HG03108 (cell line): ENCODE measurements around the gene SORL1-AS1.

ENCODE experiments used
- ATAC-seq: cut with Tn5 transposase; IDR thresholded peaks from one replicate; pipeline ENCODE4 v1.9.1; 2021; ENCODE audit warnings: moderate library complexity; ENCODE audit not compliant: unreplicated experiment

SORL1-AS1 gene

DNA sequence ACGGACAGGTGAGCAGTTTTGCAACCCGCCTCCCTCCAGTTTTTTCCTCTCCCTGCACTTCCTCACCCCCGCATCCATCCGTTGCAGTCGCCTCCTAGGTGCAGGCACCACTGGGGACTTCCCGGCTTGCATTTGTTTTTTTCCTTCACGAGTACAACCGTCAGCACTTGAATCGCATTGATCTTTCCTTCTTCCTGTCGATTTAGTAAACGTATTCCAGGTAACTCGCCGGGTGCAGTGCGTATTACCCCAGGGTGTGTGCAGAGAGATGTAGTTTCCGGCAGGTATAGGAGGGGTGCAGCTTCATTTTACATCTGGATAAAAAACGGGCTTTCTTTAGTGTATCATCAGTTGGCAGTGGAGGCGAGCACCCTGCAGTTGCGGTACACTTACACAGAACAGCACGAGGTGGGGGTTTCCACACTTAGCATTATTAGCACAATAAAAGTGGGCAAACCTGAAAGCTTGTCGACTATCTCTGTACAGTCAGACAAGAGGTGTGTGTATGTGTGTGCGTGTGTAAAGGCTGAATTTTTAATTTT is at the start of gene SORL1-AS1:
Gene SORL1-AS1 (minus strand): TSS at position 359 of the 542 bp plus-strand sequence.
- peak; percentile 1 for ATAC-seq

DNA sequence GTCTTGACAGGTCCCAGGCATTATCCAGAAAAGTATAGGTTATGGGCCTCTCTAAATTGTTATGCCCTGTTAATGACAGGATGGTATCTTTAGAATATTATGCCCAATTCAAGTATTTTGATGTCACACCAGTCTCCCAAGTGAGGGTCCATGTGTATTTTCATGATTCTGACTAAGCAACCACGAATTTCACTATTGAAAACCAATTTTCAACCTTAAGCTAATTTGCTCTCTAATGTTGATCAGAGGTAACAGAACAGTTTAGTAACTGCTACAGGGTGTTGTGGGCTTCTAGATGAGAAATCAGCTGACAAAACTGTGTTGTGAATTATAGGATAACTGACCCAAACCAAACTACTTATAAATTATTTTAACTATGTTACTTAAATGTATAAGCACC is 48.0 kb upstream of the SORL1-AS1 start:
- ATAC-seq = no peak

DNA sequence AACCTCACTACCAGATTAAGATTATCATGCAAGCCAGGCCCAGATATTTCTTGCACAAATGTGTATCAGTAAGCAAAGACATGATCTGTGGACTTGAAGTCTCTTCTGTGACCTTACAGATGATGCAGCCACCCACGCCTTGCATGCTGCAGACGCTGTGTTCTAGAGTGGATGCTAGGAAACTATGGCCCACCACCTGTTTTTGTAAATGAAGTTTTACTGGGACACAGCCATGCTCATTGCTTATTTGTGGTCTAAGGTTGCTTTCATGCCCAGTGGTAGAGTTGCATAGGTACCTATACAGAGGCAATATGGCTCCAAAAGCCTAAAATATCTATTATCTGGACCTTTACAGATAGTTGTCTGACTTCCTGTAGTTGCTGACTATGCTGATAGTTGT is 47.5 kb upstream of the SORL1-AS1 start:
- no peak for ATAC-seq

DNA sequence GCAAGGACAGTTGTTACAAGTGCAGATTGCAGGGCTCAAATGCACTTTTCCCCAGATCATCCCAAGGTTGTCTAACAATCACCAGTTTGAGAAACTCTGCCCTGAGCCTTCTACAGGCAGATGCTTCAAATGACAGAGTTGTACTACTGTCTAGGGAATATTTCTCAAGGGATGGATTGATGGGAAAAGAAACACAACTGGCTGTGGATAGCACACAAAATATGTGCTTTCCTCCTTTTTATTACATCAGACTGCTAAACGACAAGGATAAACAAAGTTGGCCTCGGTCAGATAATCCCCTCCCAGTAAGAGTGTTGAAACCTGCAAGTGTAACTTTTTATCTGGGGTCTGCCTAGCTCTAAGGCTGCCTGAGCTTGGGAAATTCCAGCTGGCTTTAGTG is 46.6 kb upstream of the SORL1-AS1 start:
- ATAC-seq = no peak

DNA sequence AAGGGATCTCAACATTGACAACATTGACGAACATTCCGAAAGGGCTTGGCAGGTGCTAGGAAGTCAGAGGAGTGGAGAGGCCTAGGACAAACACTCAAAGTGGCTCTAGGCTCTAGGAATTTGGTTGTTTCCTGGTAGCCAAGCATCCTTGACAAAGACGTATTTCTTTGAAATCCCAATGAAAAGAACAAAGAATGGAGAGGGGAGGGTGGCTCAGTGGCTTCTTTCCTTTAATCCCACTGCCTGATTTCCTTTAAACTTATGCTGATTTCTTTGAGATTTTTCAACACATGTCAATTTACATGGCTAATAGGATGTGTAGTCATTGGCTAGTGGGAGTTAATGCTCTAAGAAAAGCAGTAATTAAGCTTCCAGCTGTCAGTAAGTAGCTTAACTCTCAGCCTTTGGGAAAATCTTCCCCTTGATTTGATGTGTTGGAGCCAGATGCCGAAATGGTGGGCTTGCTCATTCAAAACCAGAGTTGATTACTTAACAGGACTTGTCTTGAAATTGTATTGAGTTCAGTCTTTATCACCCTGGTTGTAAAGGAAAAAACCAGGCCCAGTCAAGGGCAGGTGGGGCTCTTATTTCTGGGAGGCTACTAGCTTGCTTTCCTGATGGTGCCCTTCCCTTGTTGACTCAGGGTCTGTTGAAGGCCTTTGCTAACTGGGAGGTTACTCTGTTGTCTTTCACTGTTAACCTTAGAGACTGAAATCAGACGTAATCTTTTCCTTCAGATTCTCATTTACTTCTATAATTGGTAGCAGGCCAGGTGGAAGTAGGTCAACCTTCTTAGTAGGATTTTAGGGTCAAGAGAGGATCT is 44.6 kb upstream of the SORL1-AS1 start:
- no peak for ATAC-seq

DNA sequence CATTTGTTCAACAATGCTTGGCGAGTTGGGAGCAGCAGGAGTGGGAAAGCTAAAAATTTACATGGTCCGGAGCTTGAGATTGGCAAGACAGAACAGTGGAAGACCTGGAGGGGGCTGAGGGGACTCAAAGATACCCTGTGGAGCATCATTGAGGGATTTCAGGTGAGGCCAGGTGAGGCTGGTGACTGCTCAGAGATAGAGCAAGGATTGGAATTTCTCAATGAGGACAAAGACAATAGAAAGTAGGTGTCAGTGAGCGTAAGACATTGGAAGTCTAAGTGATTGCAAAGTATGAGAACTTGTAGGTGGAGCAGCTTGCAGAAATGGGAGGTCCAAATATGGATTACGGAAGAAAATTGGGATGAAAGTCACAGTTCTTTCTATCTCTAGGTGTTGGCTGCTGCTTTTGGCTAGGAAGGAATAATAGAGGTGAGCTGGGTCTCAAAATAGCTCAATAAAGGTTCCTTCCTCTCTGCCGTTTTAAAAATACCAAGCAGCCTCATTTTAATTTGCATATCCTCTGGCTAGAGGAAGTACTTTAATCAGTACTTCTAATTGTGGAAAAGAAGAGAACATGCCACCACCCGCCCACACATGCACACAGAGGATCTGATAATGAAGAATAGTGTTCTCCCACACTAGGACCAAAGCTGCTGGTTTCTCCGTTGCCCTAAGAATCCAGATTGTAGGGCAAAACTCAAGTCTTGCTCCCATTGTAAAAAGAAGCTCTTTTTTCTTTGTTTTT is 41.8 kb upstream of the SORL1-AS1 start:
- peak; percentile 71 for ATAC-seq

DNA sequence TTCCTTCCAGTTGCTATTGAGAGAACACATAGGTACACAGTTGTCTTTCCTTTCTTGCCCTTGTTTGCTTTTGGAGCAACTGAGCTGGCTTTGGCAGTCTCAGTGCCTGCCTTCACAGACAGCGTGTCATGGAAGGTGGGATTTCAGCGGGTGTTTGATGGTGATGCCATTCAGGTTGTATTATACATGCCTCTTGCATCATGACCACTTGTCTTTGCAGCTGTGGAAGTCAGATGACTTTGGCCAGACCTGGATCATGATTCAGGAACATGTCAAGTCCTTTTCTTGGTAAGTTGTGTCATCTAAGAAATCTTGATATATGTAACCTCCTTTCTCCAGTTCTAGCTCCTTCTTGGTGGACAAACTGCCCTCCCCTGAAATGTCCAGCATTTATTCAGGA is 37.1 kb upstream of the SORL1-AS1 start:
- no peak for ATAC-seq

DNA sequence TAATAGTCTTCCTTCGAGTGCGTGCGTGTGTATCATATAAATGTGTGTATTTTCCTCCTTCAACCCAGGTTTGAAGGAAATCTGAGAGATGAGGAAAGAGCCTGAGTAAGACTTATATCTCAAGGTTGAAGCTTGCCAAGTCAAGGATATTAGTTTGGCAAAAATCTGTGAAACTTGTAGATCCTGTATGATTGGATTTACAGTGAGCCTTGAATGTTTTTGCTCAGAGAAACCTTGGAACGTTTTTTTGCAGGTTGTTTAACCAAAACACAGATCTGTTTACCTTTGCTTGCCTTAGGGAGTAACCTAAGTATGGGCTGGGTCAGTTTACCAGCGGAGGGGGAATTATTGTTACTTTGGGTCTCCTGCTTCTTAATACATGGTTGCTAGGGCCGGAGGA is 35.9 kb upstream of the SORL1-AS1 start:
- no peak for ATAC-seq

DNA sequence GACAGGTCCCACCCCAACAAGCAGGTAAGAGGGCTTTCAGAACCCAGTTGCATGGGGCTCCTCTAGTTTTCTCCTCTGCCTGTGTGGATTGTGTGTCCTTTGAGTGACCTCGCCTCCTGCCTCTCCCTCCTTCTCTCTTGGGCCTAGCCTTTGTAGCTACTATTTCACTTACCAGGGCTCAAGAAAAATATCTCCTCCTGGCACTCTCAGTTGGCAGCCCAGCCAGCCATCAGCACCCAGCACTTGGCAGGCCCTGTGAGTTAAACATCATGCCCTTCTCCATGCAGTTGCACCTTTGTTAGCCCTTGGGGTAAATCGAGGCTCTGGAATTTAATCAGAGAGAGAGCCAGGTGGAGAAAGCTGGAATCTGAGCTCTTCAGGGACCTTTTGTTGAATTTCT is 35.4 kb upstream of the SORL1-AS1 start:
- no peak for ATAC-seq

DNA sequence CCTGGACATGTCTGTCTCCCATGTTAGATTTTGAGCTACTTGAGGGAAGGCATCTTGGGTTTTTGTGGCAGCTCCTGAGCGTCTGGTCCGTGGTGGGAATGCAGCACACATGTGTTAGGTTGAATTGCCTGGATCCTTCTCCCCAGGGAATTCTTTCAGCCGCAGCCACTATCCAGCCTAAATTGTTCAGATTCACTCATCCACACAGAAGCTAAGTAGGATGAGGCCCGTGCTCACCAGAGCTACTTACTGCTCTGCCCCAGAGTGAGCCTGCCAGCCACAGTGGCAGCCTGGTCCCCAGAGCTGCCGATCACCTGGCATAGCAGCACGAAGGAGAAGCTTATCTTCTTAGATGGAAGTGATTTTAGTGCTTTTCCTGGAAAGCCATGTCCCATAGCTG is 34.4 kb upstream of the SORL1-AS1 start:
- no peak for ATAC-seq

DNA sequence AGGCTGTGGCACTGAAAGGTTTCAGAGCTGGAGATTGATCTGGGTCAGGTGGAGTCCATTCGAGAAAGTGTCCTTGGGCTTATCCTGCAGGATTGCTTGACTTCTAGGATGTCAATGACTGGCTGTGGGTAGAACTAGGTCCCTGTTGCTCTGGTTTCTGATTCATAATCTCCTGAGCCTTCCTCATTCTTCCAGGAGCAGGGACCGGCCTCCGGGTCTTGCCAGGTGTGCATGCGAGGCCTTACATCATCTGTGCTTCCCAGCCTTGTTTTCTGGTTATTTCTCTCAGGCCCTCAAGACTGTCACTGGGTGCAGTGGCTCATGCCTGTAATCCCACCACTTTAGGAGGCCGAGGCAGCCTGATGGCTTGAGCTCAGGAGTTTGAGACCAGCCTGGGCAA is 33.3 kb upstream of the SORL1-AS1 start:
- no peak for ATAC-seq

DNA sequence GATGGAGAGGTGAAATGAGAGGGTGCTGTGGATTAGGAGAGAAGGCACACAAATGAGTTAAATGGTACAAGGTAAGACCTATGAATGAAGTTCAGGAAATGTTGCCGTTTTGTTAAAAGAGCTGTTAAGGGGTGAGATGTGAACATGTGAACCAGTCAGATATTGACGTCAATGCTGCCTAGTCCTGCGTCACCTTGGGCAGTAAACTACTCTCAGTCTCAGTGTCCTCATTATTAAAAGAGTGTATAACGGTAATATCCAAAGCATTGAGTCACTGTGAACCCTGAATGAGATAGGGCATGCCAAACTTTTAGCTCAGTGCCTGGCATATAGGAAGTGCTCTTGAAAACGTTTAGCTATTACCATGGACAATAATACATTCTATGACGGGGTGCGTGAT is 32.4 kb upstream of the SORL1-AS1 start:
- no peak for ATAC-seq

DNA sequence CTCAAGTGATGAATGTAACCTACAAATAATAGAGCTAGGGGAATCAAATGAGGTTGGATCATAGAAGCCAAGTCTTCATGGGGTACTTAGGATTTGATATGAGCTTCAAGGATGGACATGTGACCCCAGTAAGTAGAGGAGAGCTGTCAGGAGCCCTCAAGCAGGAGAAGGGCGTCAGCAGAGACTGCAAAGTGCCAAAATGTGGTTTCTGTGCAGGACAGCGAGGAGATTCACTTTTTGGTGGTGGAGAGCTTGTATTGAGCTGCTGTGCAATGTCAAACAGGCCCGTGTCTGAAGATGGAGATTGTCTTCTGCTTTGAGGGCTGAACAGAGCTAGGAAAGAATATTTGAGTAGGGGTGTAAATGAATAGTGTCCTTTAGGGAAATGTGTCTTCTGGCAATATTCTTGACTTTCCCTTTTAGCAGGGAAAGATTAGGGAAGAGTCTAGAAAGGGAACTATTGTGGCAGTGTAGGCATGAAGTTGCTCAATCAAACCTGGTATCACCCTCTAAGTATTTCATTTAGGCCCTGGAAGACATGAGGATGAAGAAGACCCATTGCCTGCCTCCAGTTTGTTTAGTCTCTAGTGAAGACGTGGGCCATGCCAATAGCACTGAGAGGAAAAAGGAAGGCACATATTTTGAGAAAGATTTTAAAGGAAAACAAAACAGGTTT is 31.2 kb upstream of the SORL1-AS1 start:
- ATAC-seq = no peak

DNA sequence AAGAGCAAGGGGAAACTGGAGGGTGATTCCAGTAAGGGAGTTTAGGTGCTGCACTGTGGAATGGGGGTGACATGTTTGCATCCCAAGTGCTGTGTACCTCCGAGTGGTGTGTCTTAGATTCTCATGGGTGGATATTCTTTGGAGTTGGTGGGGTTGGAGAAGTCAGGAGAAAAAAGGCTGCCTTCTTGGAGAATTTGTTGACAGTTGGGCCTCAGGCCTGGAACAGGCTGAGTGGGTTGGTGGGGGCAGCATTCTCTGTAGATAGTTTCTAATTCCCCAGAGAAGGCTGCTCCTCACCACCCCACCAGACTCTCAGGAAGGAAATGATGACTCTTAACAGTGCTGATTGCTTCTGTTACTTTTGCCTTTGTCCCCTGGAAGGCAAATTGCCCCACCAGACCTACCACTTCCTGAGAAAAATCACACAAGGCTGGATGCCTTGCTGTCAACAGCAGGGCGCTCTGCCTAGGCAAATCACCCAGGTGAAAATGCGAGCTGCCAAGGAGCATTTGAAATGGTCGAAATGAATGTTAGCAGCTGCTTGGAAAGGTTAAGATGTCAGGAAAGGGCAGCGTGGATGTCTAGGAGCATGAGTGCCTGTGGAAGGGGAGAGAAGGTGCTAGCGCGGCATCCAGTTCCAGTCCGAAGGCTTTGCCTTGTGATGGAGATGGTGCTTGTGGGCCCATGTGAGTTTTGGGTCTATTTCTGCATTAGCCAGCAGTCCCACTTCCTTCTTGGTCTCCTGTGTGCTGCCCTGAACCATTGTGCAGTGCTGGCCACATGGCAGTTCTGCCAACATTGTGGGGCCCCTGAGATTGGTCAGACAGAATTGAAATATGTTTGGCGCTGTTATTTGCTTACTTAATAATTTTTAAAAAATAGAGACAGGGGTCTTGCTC is 29.7 kb upstream of the SORL1-AS1 start:
- peak; percentile 81 for ATAC-seq

DNA sequence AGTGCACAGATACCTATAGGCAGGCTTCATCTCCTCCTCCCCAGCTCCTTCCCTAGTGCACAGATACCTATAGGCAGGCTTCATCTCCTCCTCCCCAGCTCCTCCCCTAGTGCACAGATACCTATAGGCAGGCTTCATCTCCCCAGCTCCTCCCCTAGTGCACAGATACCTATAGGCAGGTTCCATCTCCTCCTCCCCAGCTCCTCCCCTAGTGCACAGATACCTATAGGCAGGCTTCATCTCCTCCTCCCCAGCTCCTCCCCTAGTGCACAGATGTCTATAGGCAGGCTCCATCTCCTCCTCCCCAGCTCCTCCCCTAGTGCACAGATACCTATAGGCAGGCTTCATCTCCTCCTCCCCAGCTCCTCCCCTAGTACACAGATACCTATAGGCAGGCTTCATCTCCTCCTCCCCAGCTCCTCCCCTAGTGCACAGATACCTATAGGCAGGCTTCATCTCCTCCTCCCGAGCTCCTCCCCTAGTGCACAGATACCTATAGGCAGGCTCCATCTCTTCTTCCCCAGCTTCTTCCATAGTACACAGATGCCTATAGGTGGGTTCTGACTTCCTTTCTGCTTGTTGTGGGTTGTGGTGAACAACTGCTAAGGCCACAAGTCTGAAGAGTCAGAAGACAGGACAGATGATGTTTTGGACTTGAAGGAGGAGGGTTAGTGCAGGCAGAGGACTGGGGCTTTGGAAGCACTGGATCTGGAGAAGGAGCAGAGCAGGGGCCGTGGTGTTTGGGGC is 28.9 kb upstream of the SORL1-AS1 start:
- peak; percentile 51 for ATAC-seq

DNA sequence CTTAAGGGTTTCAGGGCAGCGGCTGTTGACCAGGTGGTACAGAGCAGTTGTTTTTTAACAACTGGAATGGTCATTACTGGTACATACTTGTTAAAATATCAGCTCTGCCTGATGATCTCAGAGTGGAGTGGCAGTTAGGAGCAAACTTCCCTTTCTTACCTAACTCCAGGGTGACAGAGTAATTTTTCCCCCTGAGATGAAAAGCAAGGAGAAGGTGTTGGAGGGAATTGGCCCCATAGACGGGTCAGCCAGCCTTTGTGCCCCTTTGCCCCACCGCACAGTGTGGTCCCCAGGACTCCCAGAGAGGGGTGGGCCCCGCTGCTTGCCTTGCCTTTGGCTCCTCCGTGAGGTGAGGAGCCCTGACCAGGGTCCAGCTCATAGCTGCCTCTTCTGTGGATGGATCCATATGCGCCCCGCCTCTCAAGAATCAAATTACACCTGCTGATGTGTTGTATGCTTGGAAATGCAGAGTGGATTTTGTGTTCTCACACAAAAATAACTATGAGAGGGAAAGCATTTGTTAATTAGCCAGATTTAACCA is 27.0 kb upstream of the SORL1-AS1 start:
- ATAC-seq = no peak

DNA sequence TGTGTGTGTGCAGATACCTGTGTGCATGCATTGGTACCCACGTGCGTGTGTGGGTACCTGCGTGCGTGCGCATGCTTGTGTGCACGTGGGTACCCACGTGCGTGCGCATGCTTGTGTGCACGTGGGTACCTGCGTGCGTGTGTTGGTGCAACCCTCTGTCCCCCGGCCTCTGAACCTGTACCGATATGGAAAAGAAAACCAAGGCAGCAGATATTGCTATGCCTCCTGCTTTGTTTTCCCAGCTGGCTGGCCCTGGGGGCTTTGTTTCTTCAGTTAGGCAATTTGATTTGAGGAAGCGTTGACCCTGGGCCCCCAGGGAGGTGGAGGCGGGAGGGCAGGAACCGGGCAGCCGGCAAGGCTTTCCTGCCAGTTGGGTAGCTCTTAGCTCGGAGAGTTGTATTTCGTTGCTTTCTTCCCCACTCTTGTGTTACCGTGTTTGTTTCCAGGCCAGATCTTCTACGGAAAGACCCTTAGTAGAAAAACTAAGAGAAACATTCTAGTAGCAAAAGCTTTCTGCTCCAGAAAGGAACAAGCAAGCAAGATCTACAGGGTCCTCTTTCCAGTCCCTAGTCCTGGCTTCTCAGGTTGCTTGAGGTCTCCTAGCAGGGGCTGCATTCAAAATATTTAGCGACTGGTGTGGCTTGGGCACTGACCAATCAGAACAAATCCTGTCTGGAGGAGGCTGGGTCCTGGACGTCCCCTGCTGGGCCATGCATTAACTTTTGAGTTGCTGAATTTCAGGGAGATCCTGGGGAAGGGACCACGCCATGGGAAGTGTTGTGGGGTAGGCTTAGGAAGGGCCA is 26.3 kb upstream of the SORL1-AS1 start:
- no peak for ATAC-seq

DNA sequence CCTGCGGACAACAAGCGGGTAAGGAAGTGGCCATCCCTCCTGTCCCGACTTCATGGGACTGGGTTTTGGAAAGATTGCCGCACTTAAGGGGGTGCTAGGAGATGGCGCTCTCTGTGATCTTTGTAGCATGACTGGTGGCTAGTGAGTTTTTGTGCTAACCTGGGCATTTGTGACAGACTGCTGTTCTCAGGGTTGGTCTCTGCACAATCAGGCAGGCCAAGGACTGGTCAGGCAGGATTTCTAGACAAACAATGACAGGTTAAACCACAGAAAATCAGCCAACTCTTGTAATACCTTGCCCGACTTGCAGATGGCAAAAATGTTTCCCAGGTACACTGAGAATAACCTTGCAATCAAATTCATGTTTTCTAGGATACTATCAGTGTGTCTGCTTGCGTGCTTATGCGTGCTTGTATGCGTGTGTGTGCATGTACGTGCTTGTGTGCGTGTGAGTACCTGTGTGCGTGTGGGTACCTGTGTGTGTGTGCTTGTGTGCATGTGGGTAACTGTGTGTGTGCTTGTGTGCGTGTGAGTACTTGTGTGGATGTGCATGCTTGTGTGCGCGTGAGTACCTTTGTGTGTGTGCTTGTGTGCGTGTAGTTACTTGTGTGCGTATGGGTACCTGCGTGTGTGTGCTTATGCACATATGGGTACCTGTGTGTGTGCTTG is 25.6 kb upstream of the SORL1-AS1 start:
- ATAC-seq = no peak
